K562 (cell line): ENCODE measurements around the gene LY6G6F. TPM values are rescaled to one million over a fixed set of nuclear protein-coding genes. Genes with fewer than 3 reads are reported as not detected.
A peak's percentile ranks its signal among the peaks of the same experiment; 100 is the strongest.

Experiments used
- CBX8 ChIP-seq: fragments of 200-600 bp; sonication (generic); IDR thresholded peaks from 2 replicates; pipeline ENCODE4 v1.6.1; 2012; ENCODE audit warnings: borderline replicate concordance, mixed run types, low read depth, mild to moderate bottlenecking, moderate library complexity, mixed read lengths, low read length, control low read depth, inconsistent platforms; ENCODE audit not compliant: poor library complexity, severe bottlenecking; ENCODE audit errors: extremely low read depth
- EP300 ChIP-seq: IDR thresholded peaks from 2 replicates; pipeline ENCODE4 v1.6.1; 2012; ENCODE audit warnings: low read length, improper control_type of control experiment
- ERF ChIP-seq: fragments of 450-650 bp; formaldehyde crosslinking; IDR thresholded peaks from 2 replicates; pipeline ENCODE4 v1.4.0; 2020; ENCODE audit warnings: mild to moderate bottlenecking, mixed read lengths
- FOXP1 ChIP-seq: sonication (generic); formaldehyde crosslinking; IDR thresholded peaks from 2 replicates; pipeline ENCODE4 v1.8.0; 2022; ENCODE audit warnings: mild to moderate bottlenecking, missing genetic modification reagents
- GABPB2 ChIP-seq: fragments of 250-450 bp; sonication (Bioruptor Pico); conservative IDR thresholded peaks from 2 replicates; pipeline ENCODE4 v1.5.1; 2021; ENCODE audit warnings: mild to moderate bottlenecking
- MAZ ChIP-seq, 2 experiments: fragments of 450-650 bp in 1 of 2; sonication (generic) in 1 of 2; formaldehyde crosslinking; IDR thresholded peaks in 1 of 2; conservative IDR thresholded peaks in 1 of 2; 2 replicates each; pipeline versions ENCODE4 v1.4.0 to v1.5.0; 2020; ENCODE audit warnings: mild to moderate bottlenecking in 1 of 2, missing genetic modification reagents in 1 of 2
- MECOM ChIP-seq: fragments of 250-450 bp; sonication (Bioruptor Pico); IDR thresholded peaks from 2 replicates; pipeline ENCODE4 v1.8.0; 2022; ENCODE audit warnings: inconsistent platforms
- NFIX ChIP-seq: fragments of 250-450 bp; sonication (Bioruptor Pico); IDR thresholded peaks from 2 replicates; pipeline ENCODE4 v1.4.0; 2020; ENCODE audit warnings: low read depth, mild to moderate bottlenecking, moderate library complexity
- NFXL1 ChIP-seq: fragments of 450-650 bp; formaldehyde crosslinking; IDR thresholded peaks from 2 replicates; pipeline ENCODE4 v1.4.0; 2021; ENCODE audit warnings: mild to moderate bottlenecking
- NR4A1 ChIP-seq, 2 experiments: fragments of 250-450 bp in 1 of 2; fragments of 450-650 bp in 1 of 2; sonication (Bioruptor Pico) in 1 of 2; IDR thresholded peaks; 2 replicates each; pipeline versions ENCODE4 v1.4.0 to v1.6.1; 2016 to 2020; ENCODE audit warnings: mild to moderate bottlenecking in 2 of 2, missing compliant biosample characterization in 1 of 2, missing genetic modification characterization in 1 of 2, moderate library complexity in 1 of 2
- PHF21A ChIP-seq: fragments of 450-650 bp; IDR thresholded peaks from 2 replicates; pipeline ENCODE4 v1.6.1; 2017; ENCODE audit warnings: low read depth, borderline replicate concordance
- RBFOX2 ChIP-seq: fragments of 200-400 bp; formaldehyde crosslinking; IDR thresholded peaks from 2 replicates; pipeline ENCODE4 v1.6.1; 2017; ENCODE audit warnings: low read depth, mild to moderate bottlenecking, low read length, moderate library complexity
- RFX1 ChIP-seq: fragments of 450-650 bp; IDR thresholded peaks from 2 replicates; pipeline ENCODE4 v1.6.1; 2016; ENCODE audit warnings: mild to moderate bottlenecking, moderate library complexity
- SMAD4 ChIP-seq: fragments of 250-450 bp; sonication (Bioruptor Pico); conservative IDR thresholded peaks from 2 replicates; pipeline ENCODE4 v1.8.0; 2021; ENCODE audit warnings: inconsistent platforms, mild to moderate bottlenecking, moderate library complexity
- SNIP1 ChIP-seq: fragments of 450-650 bp; IDR thresholded peaks from 2 replicates; pipeline ENCODE4 v1.7.1; 2017; ENCODE audit warnings: low read depth, mild to moderate bottlenecking
- ZBTB7A ChIP-seq: IDR thresholded peaks from 2 replicates; pipeline ENCODE4 v1.6.1; 2011; ENCODE audit warnings: low read depth, mild to moderate bottlenecking, low read length, moderate library complexity, borderline replicate concordance; ENCODE audit not compliant: control insufficient read depth
- ZNF583 ChIP-seq: fragments of 250-450 bp; sonication (Bioruptor Pico); IDR thresholded peaks from 2 replicates; pipeline ENCODE4 v1.4.0; 2020
- ZNF77 ChIP-seq: fragments of 250-450 bp; sonication (Bioruptor Pico); IDR thresholded peaks from 2 replicates; pipeline ENCODE4 v1.5.0; 2020
- polyA plus RNA-seq, 8 experiments: library from polyadenylated mRNA; depleted of rRNA in 4 of 8; stranded (reverse) in 5 of 8; unstranded in 3 of 8; fragments of >200 nt; fragmentation: Nextera tagmentation in 2 of 8; fragmentation: Illumina TruSeq in 1 of 8; extraction: Ambion mirVana in 2 of 8; extraction: Trizol in 1 of 8; gene quantifications; 2 replicates each; pipeline versions ENCODE4 v1.2.1 to v1.2.3, GENCODE V29; 2011 to 2014; ENCODE audit warnings: inconsistent platforms in 1 of 8, missing spikeins in 1 of 8
- total RNA-seq, 7 experiments: library from RNA; depleted of rRNA in 6 of 7; stranded (reverse); fragments of >200 nt in 6 of 7; fragmentation: Illumina TruSeq in 2 of 7; extraction: Trizol in 2 of 7; gene quantifications; 2 replicates each; pipeline versions ENCODE4 v1.2.1 to v1.2.3, GENCODE V29; 2011 to 2021; ENCODE audit warnings: low replicate concordance in 1 of 7
- TF ChIP-seq, protein P1 (sequence below): fragments of 450-650 bp; IDR thresholded peaks from 2 replicates; pipeline ENCODE4 v1.6.1; 2017; ENCODE audit warnings: antibody characterized with exemption, mild to moderate bottlenecking
- TF ChIP-seq, protein P2 (sequence below): fragments of 250-450 bp; sonication (Bioruptor Pico); IDR thresholded peaks from 2 replicates; pipeline ENCODE4 v1.5.0; 2021
- TF ChIP-seq, protein P3 (sequence below): fragments of 450-650 bp; conservative IDR thresholded peaks from 2 replicates; pipeline ENCODE4 v1.6.1; 2016; ENCODE audit warnings: missing genetic modification characterization, low read depth, mild to moderate bottlenecking, missing compliant biosample characterization, moderate library complexity
- TF ChIP-seq, protein P4 (sequence below): fragments of 450-650 bp; formaldehyde crosslinking; IDR thresholded peaks from 2 replicates; pipeline ENCODE4 v1.4.0; 2022; ENCODE audit warnings: mild to moderate bottlenecking, moderate library complexity

The LY6G6F gene
- total and polyA plus RNA-seq, 9 of the 15 experiments (the other 6 are each of a cell fraction or from before 2014, with no cell fraction given) = 0.14 to 0.50 (median 0.28) TPM; not detected in 2

DNA sequence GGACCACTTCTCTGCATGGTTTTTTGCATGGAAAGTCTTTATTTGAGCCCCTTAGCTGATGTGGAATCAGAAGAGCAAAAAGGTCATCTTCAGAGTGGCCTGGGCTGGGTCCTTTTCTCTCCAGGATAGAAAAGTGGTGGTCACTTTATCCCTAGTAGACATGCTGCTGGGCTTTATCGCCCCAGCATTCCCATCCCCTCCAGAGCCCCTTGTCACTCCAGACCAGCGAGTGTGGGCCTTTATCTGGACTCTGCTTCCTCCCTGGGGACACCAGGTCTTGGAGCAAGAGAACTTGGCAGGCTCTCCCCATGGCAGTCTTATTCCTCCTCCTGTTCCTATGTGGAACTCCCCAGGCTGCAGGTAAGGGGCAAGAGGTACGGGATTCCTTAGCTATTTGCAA lies at the start of gene LY6G6F (continued):
- TF ChIP-seq, protein P1, sequence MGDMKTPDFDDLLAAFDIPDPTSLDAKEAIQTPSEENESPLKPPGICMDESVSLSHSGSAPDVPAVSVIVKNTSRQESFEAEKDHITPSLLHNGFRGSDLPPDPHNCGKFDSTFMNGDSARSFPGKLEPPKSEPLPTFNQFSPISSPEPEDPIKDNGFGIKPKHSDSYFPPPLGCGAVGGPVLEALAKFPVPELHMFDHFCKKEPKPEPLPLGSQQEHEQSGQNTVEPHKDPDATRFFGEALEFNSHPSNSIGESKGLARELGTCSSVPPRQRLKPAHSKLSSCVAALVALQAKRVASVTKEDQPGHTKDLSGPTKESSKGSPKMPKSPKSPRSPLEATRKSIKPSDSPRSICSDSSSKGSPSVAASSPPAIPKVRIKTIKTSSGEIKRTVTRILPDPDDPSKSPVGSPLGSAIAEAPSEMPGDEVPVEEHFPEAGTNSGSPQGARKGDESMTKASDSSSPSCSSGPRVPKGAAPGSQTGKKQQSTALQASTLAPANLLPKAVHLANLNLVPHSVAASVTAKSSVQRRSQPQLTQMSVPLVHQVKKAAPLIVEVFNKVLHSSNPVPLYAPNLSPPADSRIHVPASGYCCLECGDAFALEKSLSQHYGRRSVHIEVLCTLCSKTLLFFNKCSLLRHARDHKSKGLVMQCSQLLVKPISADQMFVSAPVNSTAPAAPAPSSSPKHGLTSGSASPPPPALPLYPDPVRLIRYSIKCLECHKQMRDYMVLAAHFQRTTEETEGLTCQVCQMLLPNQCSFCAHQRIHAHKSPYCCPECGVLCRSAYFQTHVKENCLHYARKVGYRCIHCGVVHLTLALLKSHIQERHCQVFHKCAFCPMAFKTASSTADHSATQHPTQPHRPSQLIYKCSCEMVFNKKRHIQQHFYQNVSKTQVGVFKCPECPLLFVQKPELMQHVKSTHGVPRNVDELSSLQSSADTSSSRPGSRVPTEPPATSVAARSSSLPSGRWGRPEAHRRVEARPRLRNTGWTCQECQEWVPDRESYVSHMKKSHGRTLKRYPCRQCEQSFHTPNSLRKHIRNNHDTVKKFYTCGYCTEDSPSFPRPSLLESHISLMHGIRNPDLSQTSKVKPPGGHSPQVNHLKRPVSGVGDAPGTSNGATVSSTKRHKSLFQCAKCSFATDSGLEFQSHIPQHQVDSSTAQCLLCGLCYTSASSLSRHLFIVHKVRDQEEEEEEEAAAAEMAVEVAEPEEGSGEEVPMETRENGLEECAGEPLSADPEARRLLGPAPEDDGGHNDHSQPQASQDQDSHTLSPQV = peak; percentile 44; the same call in 1 of the 2 replicates
- no peak for TF ChIP-seq NFIX
- no peak for TF ChIP-seq RBFOX2
- TF ChIP-seq, protein P2, sequence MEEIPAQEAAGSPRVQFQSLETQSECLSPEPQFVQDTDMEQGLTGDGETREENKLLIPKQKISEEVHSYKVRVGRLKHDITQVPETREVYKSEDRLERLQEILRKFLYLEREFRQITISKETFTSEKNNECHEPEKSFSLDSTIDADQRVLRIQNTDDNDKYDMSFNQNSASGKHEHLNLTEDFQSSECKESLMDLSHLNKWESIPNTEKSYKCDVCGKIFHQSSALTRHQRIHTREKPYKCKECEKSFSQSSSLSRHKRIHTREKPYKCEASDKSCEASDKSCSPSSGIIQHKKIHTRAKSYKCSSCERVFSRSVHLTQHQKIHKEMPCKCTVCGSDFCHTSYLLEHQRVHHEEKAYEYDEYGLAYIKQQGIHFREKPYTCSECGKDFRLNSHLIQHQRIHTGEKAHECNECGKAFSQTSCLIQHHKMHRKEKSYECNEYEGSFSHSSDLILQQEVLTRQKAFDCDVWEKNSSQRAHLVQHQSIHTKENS = no peak
- TF ChIP-seq RFX1 = no peak
- no peak for TF ChIP-seq CBX8
- TF ChIP-seq MAZ (CRISPR knock-in tag; conservative IDR thresholded peaks at IDR 0.05 in 1 of 2, IDR thresholded peaks at IDR 0.05 in 1 of 2) = no peak
- peak; percentile 26; the same call in 1 of the 2 replicates for TF ChIP-seq EP300
- TF ChIP-seq, protein P3, sequence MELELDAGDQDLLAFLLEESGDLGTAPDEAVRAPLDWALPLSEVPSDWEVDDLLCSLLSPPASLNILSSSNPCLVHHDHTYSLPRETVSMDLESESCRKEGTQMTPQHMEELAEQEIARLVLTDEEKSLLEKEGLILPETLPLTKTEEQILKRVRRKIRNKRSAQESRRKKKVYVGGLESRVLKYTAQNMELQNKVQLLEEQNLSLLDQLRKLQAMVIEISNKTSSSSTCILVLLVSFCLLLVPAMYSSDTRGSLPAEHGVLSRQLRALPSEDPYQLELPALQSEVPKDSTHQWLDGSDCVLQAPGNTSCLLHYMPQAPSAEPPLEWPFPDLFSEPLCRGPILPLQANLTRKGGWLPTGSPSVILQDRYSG (tag) = no peak
- peak; percentile 53; the same call in 1 of the 2 replicates for TF ChIP-seq ZBTB7A
- TF ChIP-seq FOXP1 (CRISPR knock-in tag) = no peak
- TF ChIP-seq GABPB2 (CRISPR knock-in tag) = no peak
- TF ChIP-seq, protein P4, sequence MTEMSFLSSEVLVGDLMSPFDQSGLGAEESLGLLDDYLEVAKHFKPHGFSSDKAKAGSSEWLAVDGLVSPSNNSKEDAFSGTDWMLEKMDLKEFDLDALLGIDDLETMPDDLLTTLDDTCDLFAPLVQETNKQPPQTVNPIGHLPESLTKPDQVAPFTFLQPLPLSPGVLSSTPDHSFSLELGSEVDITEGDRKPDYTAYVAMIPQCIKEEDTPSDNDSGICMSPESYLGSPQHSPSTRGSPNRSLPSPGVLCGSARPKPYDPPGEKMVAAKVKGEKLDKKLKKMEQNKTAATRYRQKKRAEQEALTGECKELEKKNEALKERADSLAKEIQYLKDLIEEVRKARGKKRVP (CRISPR knock-in tag) = no peak
- 0 out of 2 replicates have a peak, but pooled peaks have one; percentile 9 for TF ChIP-seq SMAD4 (CRISPR knock-in tag)
- no peak for TF ChIP-seq ZNF77 (CRISPR knock-in tag)
- TF ChIP-seq ZNF583 (CRISPR knock-in tag) = peak; percentile 10; the same call in 1 of the 2 replicates
- TF ChIP-seq PHF21A = no peak
- TF ChIP-seq ERF (CRISPR knock-in tag) = no peak
- 0 out of 2 replicates have a peak, but pooled peaks have one; percentile 14 for TF ChIP-seq NR4A1 (CRISPR knock-in tag; IDR thresholded peaks at IDR 0.05)
- TF ChIP-seq NR4A1 (tag; IDR thresholded peaks at IDR 0.05) = 0 out of 2 replicates have a peak, but pooled peaks have one; percentile 34
- TF ChIP-seq MECOM (CRISPR knock-in tag) = no peak
- TF ChIP-seq NFXL1 (CRISPR knock-in tag) = no peak
- no peak for TF ChIP-seq SNIP1
